Measurements from ENCODE around the gene HIGD1C.

DNA sequence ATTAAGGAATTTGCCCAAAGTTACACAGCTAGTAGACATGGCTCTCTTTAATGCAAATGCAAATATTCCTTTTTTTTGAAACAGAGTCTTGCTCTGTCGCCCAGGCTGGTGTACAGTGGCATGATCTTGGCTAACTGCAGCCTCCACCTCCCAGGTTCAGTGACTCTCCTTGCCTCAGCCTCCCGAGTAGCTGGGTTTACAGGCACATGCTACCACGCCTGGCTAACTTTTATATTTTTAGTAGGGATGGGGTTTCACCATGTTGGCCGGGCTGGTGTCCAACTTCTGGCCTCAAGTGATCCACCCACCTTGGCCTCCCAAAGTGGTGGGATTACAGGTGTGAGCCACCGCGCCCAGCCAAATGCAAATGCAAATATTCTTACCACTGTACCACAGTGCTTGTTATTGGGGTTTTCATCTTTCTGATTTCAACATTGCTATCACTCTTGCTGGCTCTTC is 24.5 kb upstream of the HIGD1C start:
- TF ChIP-seq CTCF (IDR thresholded peaks at IDR 0.05) = no peak
- TF ChIP-seq EP300 (IDR thresholded peaks at IDR 0.05) = no peak
